DND-41 (cell line): Measurements from ENCODE around the gene DYRK1B.

Experiments
- ATAC-seq: fragments of 200-7000 bp; cut with Tn5 transposase; 3 replicates; pipeline ENCODE4 v1.9.1; 2021; ENCODE audit warnings: low read depth; ENCODE audit not compliant: insufficient read depth
- DNase-seq: peaks from one replicate; pipeline ENCODE4 v3.0.0-alpha.2; 2020
- H2AFZ ChIP-seq: 2 replicates; pipeline ENCODE4 v1.6.0; 2012; ENCODE audit warnings: low read depth, low read length
- H3K27ac ChIP-seq: 2 replicates; pipeline ENCODE4 v1.5.1; 2012; ENCODE audit warnings: low read length, inconsistent platforms
- H3K27me3 ChIP-seq: fragments of 200-600 bp; sonication (generic); 2 replicates; pipeline ENCODE4 v1.6.0; 2012; ENCODE audit warnings: low read length, mild to moderate bottlenecking, inconsistent platforms; ENCODE audit not compliant: insufficient read depth, poor library complexity
- H3K36me3 ChIP-seq: 2 replicates; pipeline ENCODE4 v1.5.1; 2012; ENCODE audit warnings: low read length, inconsistent platforms; ENCODE audit not compliant: insufficient read depth
- H3K4me1 ChIP-seq: 2 replicates; pipeline ENCODE4 v1.5.1; 2012; ENCODE audit warnings: mild to moderate bottlenecking, low read length; ENCODE audit not compliant: insufficient read depth
- H3K4me2 ChIP-seq: 2 replicates; pipeline ENCODE4 v1.6.0; 2012; ENCODE audit warnings: mild to moderate bottlenecking, moderate library complexity, low read length, inconsistent platforms; ENCODE audit not compliant: insufficient read depth
- H3K4me3 ChIP-seq, 2 experiments: fragments of 200-600 bp in 1 of 2; shearing (Covaris generic) in 1 of 2; 2 replicates each; pipeline ENCODE4 v1.5.1; 2012 to 2016; ENCODE audit warnings: inconsistent platforms in 2 of 2, low read length in 2 of 2, mild to moderate bottlenecking in 2 of 2, low read depth in 1 of 2, moderate library complexity in 1 of 2
- H3K79me2 ChIP-seq: 2 replicates; pipeline ENCODE4 v1.6.0; 2012; ENCODE audit warnings: low read length, inconsistent platforms; ENCODE audit not compliant: insufficient read depth
- H3K9ac ChIP-seq: 2 replicates; pipeline ENCODE4 v1.6.0; 2012; ENCODE audit warnings: low read depth, mild to moderate bottlenecking, inconsistent platforms, low read length, moderate library complexity
- H3K9me3 ChIP-seq: 2 replicates; pipeline ENCODE4 v1.5.1; 2012; ENCODE audit warnings: low read length, moderate library complexity, mild to moderate bottlenecking, inconsistent platforms; ENCODE audit not compliant: insufficient read depth, severe bottlenecking
- H4K20me1 ChIP-seq: 2 replicates; pipeline ENCODE4 v1.6.0; 2012; ENCODE audit warnings: low read length; ENCODE audit not compliant: insufficient read depth
- EZH2 ChIP-seq: IDR thresholded peaks from 3 replicates; pipeline ENCODE4 v1.6.1; 2012; ENCODE audit warnings: borderline replicate concordance, low read depth, mild to moderate bottlenecking, moderate library complexity, low read length, inconsistent platforms; ENCODE audit not compliant: severe bottlenecking
- TF ChIP-seq, protein P1 (sequence below): IDR thresholded peaks from 2 replicates; pipeline ENCODE4 v1.5.1; 2012; ENCODE audit warnings: borderline replicate concordance, low read length, moderate library complexity, mild to moderate bottlenecking; ENCODE audit not compliant: poor library complexity, severe bottlenecking; ENCODE audit errors: extremely low read depth

Gene DYRK1B

DNA sequence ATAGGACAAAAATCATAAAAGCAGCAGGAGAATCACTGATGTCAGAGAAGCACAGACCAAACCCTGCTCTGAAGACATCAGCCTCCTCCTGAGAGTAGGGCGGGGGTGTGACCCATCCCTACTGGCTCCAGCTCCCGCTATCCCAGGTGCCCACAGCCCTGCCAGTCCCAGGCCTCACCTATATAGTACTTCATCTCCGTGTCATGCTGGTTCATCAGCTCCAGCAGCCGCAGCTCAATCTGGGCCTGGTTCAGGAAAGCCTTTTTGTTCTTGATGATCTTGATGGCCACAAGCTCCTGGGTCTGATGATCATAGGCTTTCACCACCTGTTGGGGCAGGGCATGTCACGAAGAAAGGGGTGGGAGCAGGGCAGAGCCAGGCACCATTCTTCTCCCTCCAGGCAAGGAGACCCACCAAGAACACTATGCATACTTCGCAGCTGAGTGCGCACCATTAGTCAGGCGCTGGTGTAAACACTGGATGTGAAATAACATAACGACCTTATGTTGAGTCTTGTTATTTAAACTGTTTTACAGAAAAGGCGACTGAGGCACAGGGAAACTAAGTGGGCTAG, 4.2 kb downstream of the DYRK1B start:
- no peaks in the 10 kb centered on the region for H3K27me3 ChIP-seq
- no peak for TF ChIP-seq EZH2
- TF ChIP-seq, protein P1, sequence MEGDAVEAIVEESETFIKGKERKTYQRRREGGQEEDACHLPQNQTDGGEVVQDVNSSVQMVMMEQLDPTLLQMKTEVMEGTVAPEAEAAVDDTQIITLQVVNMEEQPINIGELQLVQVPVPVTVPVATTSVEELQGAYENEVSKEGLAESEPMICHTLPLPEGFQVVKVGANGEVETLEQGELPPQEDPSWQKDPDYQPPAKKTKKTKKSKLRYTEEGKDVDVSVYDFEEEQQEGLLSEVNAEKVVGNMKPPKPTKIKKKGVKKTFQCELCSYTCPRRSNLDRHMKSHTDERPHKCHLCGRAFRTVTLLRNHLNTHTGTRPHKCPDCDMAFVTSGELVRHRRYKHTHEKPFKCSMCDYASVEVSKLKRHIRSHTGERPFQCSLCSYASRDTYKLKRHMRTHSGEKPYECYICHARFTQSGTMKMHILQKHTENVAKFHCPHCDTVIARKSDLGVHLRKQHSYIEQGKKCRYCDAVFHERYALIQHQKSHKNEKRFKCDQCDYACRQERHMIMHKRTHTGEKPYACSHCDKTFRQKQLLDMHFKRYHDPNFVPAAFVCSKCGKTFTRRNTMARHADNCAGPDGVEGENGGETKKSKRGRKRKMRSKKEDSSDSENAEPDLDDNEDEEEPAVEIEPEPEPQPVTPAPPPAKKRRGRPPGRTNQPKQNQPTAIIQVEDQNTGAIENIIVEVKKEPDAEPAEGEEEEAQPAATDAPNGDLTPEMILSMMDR, result no peak
- peaks cover 6% of the 10 kb centered on the region; the same call in 1 of the 2 replicates for H4K20me1 ChIP-seq
- DNase-seq, result no peak
- peaks cover 36% of the 10 kb centered on the region for H3K4me1 ChIP-seq
- no peak overlapping the region for H3K4me2 ChIP-seq
- no peak overlapping the region for H3K27ac ChIP-seq
- H2AFZ ChIP-seq, result no peak overlapping the region
- peaks cover 58% of the 10 kb centered on the region for H3K36me3 ChIP-seq
- peaks cover 8% of the 10 kb centered on the region for H3K79me2 ChIP-seq
- no peak overlapping the region for H3K4me3 ChIP-seq
- H3K9ac ChIP-seq, result no peak overlapping the region
- H3K9me3 ChIP-seq, result no peaks in the 10 kb centered on the region
- ATAC-seq, result no peak

DNA sequence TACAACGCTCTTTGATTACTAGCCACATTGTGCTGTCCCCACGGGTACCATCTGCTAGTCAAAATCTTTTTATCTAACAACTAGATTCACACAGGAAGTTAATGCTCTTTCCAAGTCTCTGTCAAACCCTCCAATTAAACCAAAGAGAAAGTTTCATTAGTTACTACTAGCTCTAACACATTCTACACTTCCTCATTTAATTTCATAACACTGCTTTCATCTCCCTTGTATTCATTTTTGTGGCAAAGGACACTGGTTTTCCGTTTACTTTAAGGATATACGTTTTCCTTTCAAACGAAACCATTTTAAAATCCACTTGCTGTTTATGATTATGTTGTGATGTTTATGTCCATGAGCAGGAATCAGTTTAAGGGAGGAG, 5.3 kb downstream of the DYRK1B start:
- H2AFZ ChIP-seq, result no peak overlapping the region
- DNase-seq, result no peak
- peaks cover 36% of the 10 kb centered on the region for H3K4me1 ChIP-seq

DNA sequence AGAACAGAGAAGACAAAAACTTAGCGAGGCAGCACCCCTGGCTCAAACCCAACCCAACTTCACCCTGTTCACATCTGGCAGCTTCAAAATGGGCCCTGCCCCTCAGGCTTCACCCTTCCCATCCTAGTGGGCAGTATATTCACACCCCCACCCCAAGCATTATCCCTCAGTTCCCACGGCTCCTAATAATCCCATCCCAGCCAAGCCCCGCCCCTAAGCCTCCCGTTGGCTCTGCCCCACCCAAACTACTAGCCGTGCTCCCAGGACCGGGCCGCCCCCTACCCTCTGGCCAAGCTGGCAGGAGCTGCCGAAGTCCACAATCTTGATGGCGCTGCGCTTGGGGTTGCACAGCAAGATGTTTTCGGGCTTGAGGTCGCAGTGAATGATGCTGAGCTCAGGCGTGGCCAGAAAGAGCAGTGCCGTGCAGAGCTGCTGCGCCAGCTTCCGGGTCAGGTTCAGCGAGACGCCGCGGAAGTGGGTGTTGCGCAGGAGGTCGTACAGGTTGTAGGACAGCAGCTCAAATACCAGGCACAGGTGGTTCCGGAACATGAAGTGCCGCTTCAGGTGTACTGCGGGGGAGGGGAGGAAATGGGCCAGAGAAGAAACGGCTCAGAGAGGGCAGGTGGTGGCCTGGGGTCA, 5.8 kb downstream of the DYRK1B start:
- Histone ChIP-seq H3K9ac (no peak overlapping the region), H3K4me2 (no peak overlapping the region), H3K36me3 (peaks cover 52% of the 10 kb centered on the region), H3K4me3 (no peak overlapping the region), H2AFZ (no peak overlapping the region), H3K27me3 (no peaks in the 10 kb centered on the region), H3K79me2 (peaks cover 17% of the 10 kb centered on the region), H3K27ac (no peak overlapping the region), H4K20me1 (peaks cover 6% of the 10 kb centered on the region; the same call in 1 of the 2 replicates), H3K4me1 (peaks cover 37% of the 10 kb centered on the region), H3K9me3 (no peaks in the 10 kb centered on the region)
- ATAC-seq (no peak), DNase-seq (no peak)
- TF ChIP-seq EZH2, result no peak
- TF ChIP-seq, protein P1, result no peak

More for the DNA sequence above, 5.3 kb downstream of the DYRK1B start:
- Histone ChIP-seq H3K27ac (no peak overlapping the region), H3K9ac (no peak overlapping the region), H3K36me3 (peaks cover 52% of the 10 kb centered on the region), H3K4me2 (no peak overlapping the region), H4K20me1 (peaks cover 6% of the 10 kb centered on the region; the same call in 1 of the 2 replicates), H3K27me3 (no peaks in the 10 kb centered on the region), H3K9me3 (no peaks in the 10 kb centered on the region), H3K4me3 (no peak overlapping the region), H3K79me2 (peaks cover 14% of the 10 kb centered on the region)
- ATAC-seq, result no peak
- TF ChIP-seq, protein P1, result no peak
- no peak for TF ChIP-seq EZH2
